K562 (cell line): Measurements from ENCODE around the gene SLC41A3. TPM values are rescaled to one million over a fixed set of nuclear protein-coding genes. Genes with fewer than 3 reads are reported as not detected.

Experiments used
- CREB3 ChIP-seq: fragments of 450-650 bp; conservative IDR thresholded peaks from 2 replicates; pipeline ENCODE4 v1.6.1; 2016; ENCODE audit warnings: missing genetic modification characterization, low read depth, mild to moderate bottlenecking, missing compliant biosample characterization, moderate library complexity
- FOXA3 ChIP-seq, 2 experiments: fragments of 450-650 bp in 1 of 2; sonication (generic) in 1 of 2; formaldehyde crosslinking; IDR thresholded peaks in 1 of 2; conservative IDR thresholded peaks in 1 of 2; 2 replicates each; pipeline versions ENCODE4 v1.4.0 to v1.8.0; 2020 to 2022; ENCODE audit warnings: mild to moderate bottlenecking in 2 of 2, missing genetic modification reagents in 1 of 2
- ZNF511 ChIP-seq: sonication (generic); formaldehyde crosslinking; IDR thresholded peaks from 2 replicates; pipeline ENCODE4 v1.8.0; 2022; ENCODE audit warnings: mild to moderate bottlenecking, missing genetic modification reagents
- polyA plus RNA-seq, 8 experiments: library from polyadenylated mRNA; depleted of rRNA in 4 of 8; stranded (reverse) in 5 of 8; unstranded in 3 of 8; fragments of >200 nt; fragmentation: Nextera tagmentation in 2 of 8; fragmentation: Illumina TruSeq in 1 of 8; extraction: Ambion mirVana in 2 of 8; extraction: Trizol in 1 of 8; gene quantifications; 2 replicates each; pipeline versions ENCODE4 v1.2.1 to v1.2.3, GENCODE V29; 2011 to 2014; ENCODE audit warnings: inconsistent platforms in 1 of 8, missing spikeins in 1 of 8
- total RNA-seq, 7 experiments: library from RNA; depleted of rRNA in 6 of 7; stranded (reverse); fragments of >200 nt in 6 of 7; fragmentation: Illumina TruSeq in 2 of 7; extraction: Trizol in 2 of 7; gene quantifications; 2 replicates each; pipeline versions ENCODE4 v1.2.1 to v1.2.3, GENCODE V29; 2011 to 2021; ENCODE audit warnings: low replicate concordance in 1 of 7
- TF ChIP-seq, protein P1 (sequence below), 2 experiments: fragments of 450-650 bp; IDR thresholded peaks; 2 replicates each; pipeline ENCODE4 v1.6.1; 2018; ENCODE audit warnings: mild to moderate bottlenecking in 2 of 2, low read depth in 1 of 2; ENCODE audit not compliant: partially characterized antibody in 2 of 2

SLC41A3 gene
- total and polyA plus RNA-seq, 9 of the 15 experiments (the other 6 are each of a cell fraction or from before 2014, with no cell fraction given): 4.1 to 20.7 (median 11.2) TPM

GRCh38 chr3:126085276-126085675 is 1.4 kb upstream of the SLC41A3 start (continued):
- no peak for TF ChIP-seq FOXA3 (CRISPR knock-in tag; conservative IDR thresholded peaks at IDR 0.05 in 1 of 2, IDR thresholded peaks at IDR 0.05 in 1 of 2)
- TF ChIP-seq CREB3 (tag): no peak
- TF ChIP-seq ZNF511 (CRISPR knock-in tag): no peak
- TF ChIP-seq, protein P1, sequence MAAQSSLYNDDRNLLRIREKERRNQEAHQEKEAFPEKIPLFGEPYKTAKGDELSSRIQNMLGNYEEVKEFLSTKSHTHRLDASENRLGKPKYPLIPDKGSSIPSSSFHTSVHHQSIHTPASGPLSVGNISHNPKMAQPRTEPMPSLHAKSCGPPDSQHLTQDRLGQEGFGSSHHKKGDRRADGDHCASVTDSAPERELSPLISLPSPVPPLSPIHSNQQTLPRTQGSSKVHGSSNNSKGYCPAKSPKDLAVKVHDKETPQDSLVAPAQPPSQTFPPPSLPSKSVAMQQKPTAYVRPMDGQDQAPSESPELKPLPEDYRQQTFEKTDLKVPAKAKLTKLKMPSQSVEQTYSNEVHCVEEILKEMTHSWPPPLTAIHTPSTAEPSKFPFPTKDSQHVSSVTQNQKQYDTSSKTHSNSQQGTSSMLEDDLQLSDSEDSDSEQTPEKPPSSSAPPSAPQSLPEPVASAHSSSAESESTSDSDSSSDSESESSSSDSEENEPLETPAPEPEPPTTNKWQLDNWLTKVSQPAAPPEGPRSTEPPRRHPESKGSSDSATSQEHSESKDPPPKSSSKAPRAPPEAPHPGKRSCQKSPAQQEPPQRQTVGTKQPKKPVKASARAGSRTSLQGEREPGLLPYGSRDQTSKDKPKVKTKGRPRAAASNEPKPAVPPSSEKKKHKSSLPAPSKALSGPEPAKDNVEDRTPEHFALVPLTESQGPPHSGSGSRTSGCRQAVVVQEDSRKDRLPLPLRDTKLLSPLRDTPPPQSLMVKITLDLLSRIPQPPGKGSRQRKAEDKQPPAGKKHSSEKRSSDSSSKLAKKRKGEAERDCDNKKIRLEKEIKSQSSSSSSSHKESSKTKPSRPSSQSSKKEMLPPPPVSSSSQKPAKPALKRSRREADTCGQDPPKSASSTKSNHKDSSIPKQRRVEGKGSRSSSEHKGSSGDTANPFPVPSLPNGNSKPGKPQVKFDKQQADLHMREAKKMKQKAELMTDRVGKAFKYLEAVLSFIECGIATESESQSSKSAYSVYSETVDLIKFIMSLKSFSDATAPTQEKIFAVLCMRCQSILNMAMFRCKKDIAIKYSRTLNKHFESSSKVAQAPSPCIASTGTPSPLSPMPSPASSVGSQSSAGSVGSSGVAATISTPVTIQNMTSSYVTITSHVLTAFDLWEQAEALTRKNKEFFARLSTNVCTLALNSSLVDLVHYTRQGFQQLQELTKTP (IDR thresholded peaks at IDR 0.05; ENCODE audit: low read depth in 1 of 2, partially characterized antibody in 2 of 2): no peak
